Skin epidermis (tissue), 12 donors: ENCODE results near the gene SESN3.
A peak's percentile ranks its signal among the peaks of the same experiment; 100 is the strongest.
"Not testable (repeated sequence)": the region's sequence is repeated elsewhere in the genome, so short reads cannot be mapped to it uniquely, and the experiment has no call there.

Source experiments
- H3K27ac ChIP-seq, 21 experiments: fragments of 200-600 bp; sonication (generic) in 11 of 21; one replicate each; pipeline ENCODE4 v1.5.0; 2020; ENCODE audit warnings: mild to moderate bottlenecking in 3 of 21, inconsistent platforms in 2 of 21, moderate library complexity in 2 of 21
- H3K4me3 ChIP-seq, 7 experiments: fragments of 200-600 bp; sonication (generic) in 2 of 7; one replicate each; pipeline ENCODE4 v1.5.0; 2020; ENCODE audit warnings: inconsistent platforms in 2 of 7, mild to moderate bottlenecking in 2 of 7, moderate library complexity in 1 of 7

SESN3 gene

GRCh38 chr11:95140397-95141033, 90.5 kb downstream of the SESN3 start:
- Histone ChIP-seq H3K4me3 (no peak overlapping the region), H3K27ac (peak overlapping the region in 1 of 21 experiments; percentile 16)

GRCh38 chr11:95138448-95138847, 92.6 kb downstream of the SESN3 start:
- Histone ChIP-seq H3K4me3 (no peak overlapping the region), H3K27ac (no peak overlapping the region)

GRCh38 chr11:95137299-95137698, 93.7 kb downstream of the SESN3 start:
- Histone ChIP-seq H3K4me3 (no peak overlapping the region), H3K27ac (no peak overlapping the region)

DNA sequence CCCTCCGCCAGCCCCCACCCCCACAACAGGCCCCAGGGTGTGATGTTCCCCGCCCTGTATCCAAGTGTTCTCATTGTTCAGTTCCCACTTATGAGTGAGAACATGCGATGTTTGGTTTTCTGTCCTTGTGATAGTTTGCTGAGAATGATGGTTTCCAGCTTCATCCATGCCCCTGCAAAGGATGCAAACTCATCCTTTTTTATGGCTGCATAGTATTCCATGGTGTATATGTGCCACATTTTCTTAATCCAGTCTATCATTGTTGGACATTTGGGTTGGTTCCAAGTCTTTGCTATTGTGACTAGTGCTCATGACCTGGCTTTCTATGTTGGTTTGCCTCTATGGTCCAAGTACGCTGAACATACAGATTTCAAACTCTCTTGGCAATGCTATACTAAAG, 94.3 kb downstream of the SESN3 start:
- H3K27ac ChIP-seq, H3K4me3 ChIP-seq: not testable (repeated sequence)

- H3K27ac ChIP-seq = peak overlapping the region in 2 of 21 experiments; percentile 55 to 70
Measured at GRCh38 chr11:95135880-95136279, 95.1 kb downstream of the SESN3 start.

GRCh38 chr11:95135155-95135554, 95.8 kb downstream of the SESN3 start:
- H3K27ac ChIP-seq = peak overlapping the region in 16 of 21 experiments; percentile 1 to 70 (median 32)
- H3K4me3 ChIP-seq = no peak overlapping the region

More at GRCh38 chr11:95135880-95136279, 95.1 kb downstream of the SESN3 start:
- no peak overlapping the region for H3K4me3 ChIP-seq

- no peak overlapping the region for H3K4me3 ChIP-seq
- peak overlapping the region in 17 of 21 experiments; percentile 3 to 75 (median 37) for H3K27ac ChIP-seq
Measured at GRCh38 chr11:95134491-95134890, 96.5 kb downstream of the SESN3 start.

- Histone ChIP-seq H3K27ac (no peak overlapping the region), H3K4me3 (no peak overlapping the region)
Measured at GRCh38 chr11:95132956-95133355, 98.0 kb downstream of the SESN3 start.

DNA sequence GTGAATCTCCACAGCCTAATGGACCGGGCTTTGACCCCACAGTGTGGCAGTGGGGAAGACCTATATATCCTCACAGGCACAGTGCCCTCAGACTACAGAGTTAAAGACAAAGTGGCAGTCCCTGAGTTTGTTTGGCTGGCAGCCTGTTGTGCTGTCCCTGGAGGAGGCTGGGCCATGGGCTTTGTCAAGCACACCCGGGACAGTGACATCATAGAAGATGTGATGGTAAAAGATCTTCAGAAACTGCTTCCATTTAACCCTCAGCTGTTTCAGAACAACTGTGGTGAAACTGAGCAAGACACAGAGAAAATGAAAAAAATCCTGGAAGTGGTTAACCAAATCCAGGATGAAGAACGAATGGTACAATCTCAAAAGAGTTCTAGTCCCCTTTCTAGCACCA, 102.4 kb downstream of the SESN3 start:
- no peak overlapping the region for H3K27ac ChIP-seq
- no peak overlapping the region for H3K4me3 ChIP-seq

- Histone ChIP-seq H3K4me3 (no peak overlapping the region), H3K27ac (no peak overlapping the region)
Measured at GRCh38 chr11:95123556-95123955, 107.4 kb downstream of the SESN3 start.

- H3K27ac ChIP-seq = no peak overlapping the region
- H3K4me3 ChIP-seq = no peak overlapping the region
Measured at GRCh38 chr11:95121698-95122097, 109.3 kb downstream of the SESN3 start.

DNA sequence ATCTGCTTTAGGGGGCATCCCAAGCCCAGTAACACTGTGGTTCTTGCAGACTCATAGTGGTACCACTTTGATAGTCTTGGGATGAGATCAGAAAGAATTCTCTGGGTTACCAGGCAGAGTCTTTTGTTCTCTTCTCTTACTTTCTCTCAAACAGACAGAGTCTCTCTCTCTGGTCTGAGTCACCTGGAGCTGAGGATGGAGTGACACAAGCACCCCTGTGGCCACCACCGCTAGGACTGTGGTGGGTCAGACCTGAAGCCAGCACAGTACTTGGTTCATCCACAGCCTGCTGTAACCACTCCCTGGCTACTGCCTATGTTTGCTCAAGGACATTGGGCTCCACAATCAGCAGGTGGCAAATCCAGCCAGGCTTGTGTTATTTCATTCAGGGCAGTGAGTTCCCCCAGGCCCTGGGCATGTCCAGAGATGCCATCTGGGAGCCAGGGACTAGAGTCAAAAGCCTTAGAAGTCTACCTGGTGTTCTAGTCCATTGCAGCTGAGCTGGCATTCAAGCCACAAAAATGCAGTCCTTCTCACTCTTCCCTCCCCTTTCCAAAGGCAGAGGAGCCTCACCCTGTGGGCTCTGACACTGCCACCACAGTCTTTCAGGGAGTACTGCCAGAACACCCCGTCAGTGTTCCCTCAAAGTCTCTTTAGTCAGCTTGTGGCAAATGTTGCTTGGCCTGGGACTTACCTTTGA, 111.5 kb downstream of the SESN3 start:
- Histone ChIP-seq H3K27ac (peak overlapping the region in 11 of 21 experiments; percentile 29 to 76 (median 55)), H3K4me3 (no peak overlapping the region)

DNA sequence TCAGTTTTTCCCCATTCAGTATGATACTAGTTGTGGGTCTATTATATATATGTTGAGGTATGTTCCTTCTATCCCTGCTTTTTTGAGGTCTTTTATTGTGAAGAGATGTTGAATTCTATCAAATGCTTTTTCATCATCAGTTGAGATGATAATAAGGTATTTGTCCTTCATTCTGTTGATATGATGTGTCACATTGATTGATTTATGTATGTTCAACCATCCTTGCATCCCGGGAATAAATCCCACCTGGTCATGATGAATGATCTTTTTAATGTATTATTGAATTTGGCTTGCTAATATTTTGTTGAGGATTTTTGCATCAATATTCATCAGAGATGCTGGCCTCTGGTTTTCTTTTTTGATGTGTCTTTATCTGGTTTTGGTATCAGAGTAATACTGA, 115.4 kb downstream of the SESN3 start:
- no peak overlapping the region for H3K27ac ChIP-seq

More for the DNA sequence above, 115.4 kb downstream of the SESN3 start:
- H3K4me3 ChIP-seq = no peak overlapping the region
